Stomach (tissue), 4 donors: Measurements from ENCODE around the gene URB1.

ENCODE experiments used
- CTCF ChIP-seq, 7 experiments: fragments of 450-650 bp in 4 of 7; fragments of 200-600 bp in 3 of 7; sonication (generic) in 3 of 7; IDR thresholded peaks; one replicate each; pipeline ENCODE4 v1.5.1; 2016 to 2019; ENCODE audit warnings: antibody characterized with exemption in 7 of 7, control low read depth in 2 of 7, mild to moderate bottlenecking in 1 of 7
- POLR2A ChIP-seq, 4 donors: fragments of 450-650 bp; IDR thresholded peaks; one replicate each; pipeline ENCODE4 v1.6.1; 2016; ENCODE audit warnings: antibody characterized with exemption in 4 of 4, control low read depth in 2 of 4, mild to moderate bottlenecking in 1 of 4, moderate library complexity in 1 of 4

GRCh38 chr21:32316361-32317215 lies 76.2 kb downstream of the URB1 start:
- no peak for TF ChIP-seq POLR2A (IDR thresholded peaks at IDR 0.05)
- no peak for TF ChIP-seq CTCF (IDR thresholded peaks at IDR 0.05)
